ENCODE measurements around the gene MGRN1. TPM values are rescaled to one million over a fixed set of nuclear protein-coding genes. Genes with fewer than 3 reads are reported as not detected.

The MGRN1 gene
- total and polyA plus RNA-seq, 2 donors: 22.5 to 34.9 TPM

GRCh38 chr16:4618645-4619418, 5.8 kb upstream of the MGRN1 start:
- no peaks in the 10 kb centered on the region for H3K4me1 ChIP-seq (ENCODE audit: insufficient read depth)
- H3K27ac ChIP-seq (ENCODE audit: low read depth): no peak overlapping the region
- WGBS: 76% methylated on average over 8 of the region's 8 CpGs
- H3K4me3 ChIP-seq (ENCODE audit: low read depth, low read length): no peak overlapping the region
- no peak for DNase-seq (ENCODE audit: extremely low spot score)
- no peaks in the 10 kb centered on the region for H3K36me3 ChIP-seq (ENCODE audit: insufficient read depth)

- no peak overlapping the region for H3K27ac ChIP-seq (ENCODE audit: low read depth)
- WGBS: 85% methylated on average over 7 of the region's 7 CpGs
- no peak for DNase-seq (ENCODE audit: extremely low spot score)
- H3K4me1 ChIP-seq (ENCODE audit: insufficient read depth): no peaks in the 10 kb centered on the region
- no peaks in the 10 kb centered on the region for H3K36me3 ChIP-seq (ENCODE audit: insufficient read depth)
- no peak overlapping the region for H3K4me3 ChIP-seq (ENCODE audit: low read depth, low read length)
Measured at GRCh38 chr16:4623593-4623992, 1.0 kb upstream of the MGRN1 start.

GRCh38 chr16:4624827-4625559, 367 bp downstream of the MGRN1 start:
- no peak for DNase-seq (ENCODE audit: extremely low spot score)
- under 1% methylated on average over 80 of the region's 80 CpGs for WGBS
- peak overlapping the region; percentile 86 for H3K4me3 ChIP-seq (ENCODE audit: low read depth, low read length)
- H3K4me1 ChIP-seq (ENCODE audit: insufficient read depth): no peaks in the 10 kb centered on the region
- no peaks in the 10 kb centered on the region for H3K36me3 ChIP-seq (ENCODE audit: insufficient read depth)
- H3K27ac ChIP-seq (ENCODE audit: low read depth): peak overlapping the region; percentile 92

- Histone ChIP-seq H3K4me1 (ENCODE audit: insufficient read depth) (no peaks in the 10 kb centered on the region), H3K27ac (ENCODE audit: low read depth) (peak overlapping the region; percentile 11), H3K4me3 (ENCODE audit: low read depth, low read length) (peak overlapping the region; percentile 86), H3K36me3 (ENCODE audit: insufficient read depth) (no peaks in the 10 kb centered on the region)
- DNase-seq (ENCODE audit: extremely low spot score): no peak
- WGBS: 8% methylated on average over 11 of the region's 11 CpGs
Measured at GRCh38 chr16:4625560-4626159, 1.0 kb downstream of the MGRN1 start.

- H3K36me3 ChIP-seq (ENCODE audit: insufficient read depth): no peaks in the 10 kb centered on the region
- no peak overlapping the region for H3K4me3 ChIP-seq (ENCODE audit: low read depth, low read length)
- no peak for DNase-seq (ENCODE audit: extremely low spot score)
- WGBS: 75% methylated on average over 6 of the region's 6 CpGs
- H3K27ac ChIP-seq (ENCODE audit: low read depth): no peak overlapping the region
- H3K4me1 ChIP-seq (ENCODE audit: insufficient read depth): no peaks in the 10 kb centered on the region
Measured at GRCh38 chr16:4626396-4626795, 1.8 kb downstream of the MGRN1 start.

GRCh38 chr16:4628283-4628682, 3.7 kb downstream of the MGRN1 start:
- Histone ChIP-seq H3K4me1 (ENCODE audit: insufficient read depth) (no peaks in the 10 kb centered on the region), H3K36me3 (ENCODE audit: insufficient read depth) (no peaks in the 10 kb centered on the region), H3K4me3 (ENCODE audit: low read depth, low read length) (no peak overlapping the region), H3K27ac (ENCODE audit: low read depth) (no peak overlapping the region)
- DNase-seq (ENCODE audit: extremely low spot score): no peak
- WGBS: 94% methylated on average over 9 of the region's 9 CpGs

GRCh38 chr16:4631444-4631843, 6.8 kb downstream of the MGRN1 start:
- Histone ChIP-seq H3K27ac (ENCODE audit: low read depth) (no peak overlapping the region), H3K4me1 (ENCODE audit: insufficient read depth) (no peaks in the 10 kb centered on the region), H3K4me3 (ENCODE audit: low read depth, low read length) (no peak overlapping the region), H3K36me3 (ENCODE audit: insufficient read depth) (no peaks in the 10 kb centered on the region)
- no peak for DNase-seq (ENCODE audit: extremely low spot score)
- 99% methylated on average over 1 of the region's 1 CpG for WGBS

GRCh38 chr16:4633910-4634635, 9.4 kb downstream of the MGRN1 start:
- no peak overlapping the region for H3K27ac ChIP-seq (ENCODE audit: low read depth)
- H3K4me3 ChIP-seq (ENCODE audit: low read depth, low read length): no peak overlapping the region
- whole genome bisulfite sequencing: 93% methylated on average over 20 of the region's 20 CpGs
- no peak for DNase-seq (ENCODE audit: extremely low spot score)
- no peaks in the 10 kb centered on the region for H3K36me3 ChIP-seq (ENCODE audit: insufficient read depth)
- no peaks in the 10 kb centered on the region for H3K4me1 ChIP-seq (ENCODE audit: insufficient read depth)

- 88% methylated on average over 12 of the region's 12 CpGs for WGBS
- no peaks in the 10 kb centered on the region for H3K36me3 ChIP-seq (ENCODE audit: insufficient read depth)
- H3K4me1 ChIP-seq (ENCODE audit: insufficient read depth): no peaks in the 10 kb centered on the region
- DNase-seq (ENCODE audit: extremely low spot score): no peak
- no peak overlapping the region for H3K27ac ChIP-seq (ENCODE audit: low read depth)
- H3K4me3 ChIP-seq (ENCODE audit: low read depth, low read length): no peak overlapping the region
Measured at GRCh38 chr16:4634768-4635167, 10.1 kb downstream of the MGRN1 start.

GRCh38 chr16:4636196-4636595, 11.6 kb downstream of the MGRN1 start:
- no peak for DNase-seq (ENCODE audit: extremely low spot score)
- H3K4me3 ChIP-seq (ENCODE audit: low read depth, low read length): no peak overlapping the region
- no peaks in the 10 kb centered on the region for H3K36me3 ChIP-seq (ENCODE audit: insufficient read depth)
- H3K4me1 ChIP-seq (ENCODE audit: insufficient read depth): no peaks in the 10 kb centered on the region
- WGBS: 92% methylated on average over 13 of the region's 13 CpGs
- H3K27ac ChIP-seq (ENCODE audit: low read depth): no peak overlapping the region

- Histone ChIP-seq H3K4me3 (ENCODE audit: low read depth, low read length) (no peak overlapping the region), H3K4me1 (ENCODE audit: insufficient read depth) (no peaks in the 10 kb centered on the region), H3K27ac (ENCODE audit: low read depth) (no peak overlapping the region), H3K36me3 (ENCODE audit: insufficient read depth) (no peaks in the 10 kb centered on the region)
- DNase-seq (ENCODE audit: extremely low spot score): no peak
- WGBS: 77% methylated on average over 21 of the region's 21 CpGs
Measured at GRCh38 chr16:4637501-4638166, 13.0 kb downstream of the MGRN1 start.

- DNase-seq (ENCODE audit: extremely low spot score): no peak
- H3K36me3 ChIP-seq (ENCODE audit: insufficient read depth): no peaks in the 10 kb centered on the region
- no peak overlapping the region for H3K4me3 ChIP-seq (ENCODE audit: low read depth, low read length)
- 87% methylated on average over 27 of the region's 27 CpGs for WGBS
- no peak overlapping the region for H3K27ac ChIP-seq (ENCODE audit: low read depth)
- H3K4me1 ChIP-seq (ENCODE audit: insufficient read depth): no peaks in the 10 kb centered on the region
Measured at GRCh38 chr16:4639899-4640509, 15.4 kb downstream of the MGRN1 start.
